Upper lobe of left lung (tissue), 4 donors: ENCODE measurements around the gene AMIGO1.

Source experiments
- EP300 ChIP-seq, 4 donors: sonication (generic); formaldehyde crosslinking; IDR thresholded peaks; one replicate each; pipeline ENCODE4 v1.5.1; 2017; ENCODE audit warnings: antibody characterized with exemption in 4 of 4, control low read depth in 2 of 4
- TF ChIP-seq, protein P1 (sequence below), 6 experiments: fragments of 450-650 bp in 4 of 6; fragments of 200-600 bp in 2 of 6; sonication (generic) in 2 of 6; IDR thresholded peaks; one replicate each; pipeline ENCODE4 v1.5.1; 2016 to 2019; ENCODE audit warnings: antibody characterized with exemption in 6 of 6

DNA sequence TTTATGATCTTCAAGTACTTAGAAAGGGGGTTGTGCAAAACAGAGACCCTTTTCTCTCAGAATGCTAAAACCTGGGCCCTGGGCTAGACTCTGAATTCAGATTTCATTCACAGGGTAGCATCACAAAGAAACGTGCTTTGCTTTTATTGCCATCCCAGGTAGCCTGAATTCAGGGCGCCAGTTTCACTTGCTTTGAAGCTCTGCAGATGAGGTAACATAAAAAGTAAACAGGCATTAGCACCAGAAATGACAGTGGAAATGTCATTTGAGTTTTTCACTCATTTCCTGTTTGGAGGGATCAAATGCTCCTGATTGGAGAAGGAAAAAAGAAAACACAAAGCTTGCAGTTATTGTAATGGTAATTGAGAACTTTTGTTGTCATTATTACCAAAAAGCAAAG lies 40.6 kb downstream of the AMIGO1 start:
- TF ChIP-seq EP300 (IDR thresholded peaks at IDR 0.05), result no peak
- TF ChIP-seq, protein P1, sequence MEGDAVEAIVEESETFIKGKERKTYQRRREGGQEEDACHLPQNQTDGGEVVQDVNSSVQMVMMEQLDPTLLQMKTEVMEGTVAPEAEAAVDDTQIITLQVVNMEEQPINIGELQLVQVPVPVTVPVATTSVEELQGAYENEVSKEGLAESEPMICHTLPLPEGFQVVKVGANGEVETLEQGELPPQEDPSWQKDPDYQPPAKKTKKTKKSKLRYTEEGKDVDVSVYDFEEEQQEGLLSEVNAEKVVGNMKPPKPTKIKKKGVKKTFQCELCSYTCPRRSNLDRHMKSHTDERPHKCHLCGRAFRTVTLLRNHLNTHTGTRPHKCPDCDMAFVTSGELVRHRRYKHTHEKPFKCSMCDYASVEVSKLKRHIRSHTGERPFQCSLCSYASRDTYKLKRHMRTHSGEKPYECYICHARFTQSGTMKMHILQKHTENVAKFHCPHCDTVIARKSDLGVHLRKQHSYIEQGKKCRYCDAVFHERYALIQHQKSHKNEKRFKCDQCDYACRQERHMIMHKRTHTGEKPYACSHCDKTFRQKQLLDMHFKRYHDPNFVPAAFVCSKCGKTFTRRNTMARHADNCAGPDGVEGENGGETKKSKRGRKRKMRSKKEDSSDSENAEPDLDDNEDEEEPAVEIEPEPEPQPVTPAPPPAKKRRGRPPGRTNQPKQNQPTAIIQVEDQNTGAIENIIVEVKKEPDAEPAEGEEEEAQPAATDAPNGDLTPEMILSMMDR (IDR thresholded peaks at IDR 0.05), result no peak
